Measurements from ENCODE around the gene MSRB1. TPM values are rescaled to one million over a fixed set of nuclear protein-coding genes. Genes with fewer than 3 reads are reported as not detected.
A peak's percentile ranks its signal among the peaks of the same experiment; 100 is the strongest.

MSRB1 gene
- total and polyA plus RNA-seq, 2 of the 13 experiments (the other 11 are each of a cell fraction or from before 2014, with no cell fraction given) = 32.1 to 75.4 TPM

- no peak for TF ChIP-seq U2AF2 (IDR thresholded peaks at IDR 0.05; ENCODE audit: low read depth, low read length)
- no peak for TF ChIP-seq ZNF564 (CRISPR knock-in tag; IDR thresholded peaks at IDR 0.05)
- no peak for TF ChIP-seq ZNF691 (CRISPR knock-in tag; IDR thresholded peaks at IDR 0.05; ENCODE audit: borderline replicate concordance, low read depth)
- TF ChIP-seq, protein P1, sequence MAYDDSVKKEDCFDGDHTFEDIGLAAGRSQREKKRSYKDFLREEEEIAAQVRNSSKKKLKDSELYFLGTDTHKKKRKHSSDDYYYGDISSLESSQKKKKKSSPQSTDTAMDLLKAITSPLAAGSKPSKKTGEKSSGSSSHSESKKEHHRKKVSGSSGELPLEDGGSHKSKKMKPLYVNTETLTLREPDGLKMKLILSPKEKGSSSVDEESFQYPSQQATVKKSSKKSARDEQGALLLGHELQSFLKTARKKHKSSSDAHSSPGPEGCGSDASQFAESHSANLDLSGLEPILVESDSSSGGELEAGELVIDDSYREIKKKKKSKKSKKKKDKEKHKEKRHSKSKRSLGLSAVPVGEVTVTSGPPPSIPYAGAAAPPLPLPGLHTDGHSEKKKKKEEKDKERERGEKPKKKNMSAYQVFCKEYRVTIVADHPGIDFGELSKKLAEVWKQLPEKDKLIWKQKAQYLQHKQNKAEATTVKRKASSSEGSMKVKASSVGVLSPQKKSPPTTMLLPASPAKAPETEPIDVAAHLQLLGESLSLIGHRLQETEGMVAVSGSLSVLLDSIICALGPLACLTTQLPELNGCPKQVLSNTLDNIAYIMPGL (CRISPR knock-in tag; IDR thresholded peaks at IDR 0.05; ENCODE audit: borderline replicate concordance in 1 of 2, low read depth in 1 of 2) = peak in 1 of 2 experiments; percentile 17; a peak in 2 of 4 replicates
- TF ChIP-seq, protein P2, sequence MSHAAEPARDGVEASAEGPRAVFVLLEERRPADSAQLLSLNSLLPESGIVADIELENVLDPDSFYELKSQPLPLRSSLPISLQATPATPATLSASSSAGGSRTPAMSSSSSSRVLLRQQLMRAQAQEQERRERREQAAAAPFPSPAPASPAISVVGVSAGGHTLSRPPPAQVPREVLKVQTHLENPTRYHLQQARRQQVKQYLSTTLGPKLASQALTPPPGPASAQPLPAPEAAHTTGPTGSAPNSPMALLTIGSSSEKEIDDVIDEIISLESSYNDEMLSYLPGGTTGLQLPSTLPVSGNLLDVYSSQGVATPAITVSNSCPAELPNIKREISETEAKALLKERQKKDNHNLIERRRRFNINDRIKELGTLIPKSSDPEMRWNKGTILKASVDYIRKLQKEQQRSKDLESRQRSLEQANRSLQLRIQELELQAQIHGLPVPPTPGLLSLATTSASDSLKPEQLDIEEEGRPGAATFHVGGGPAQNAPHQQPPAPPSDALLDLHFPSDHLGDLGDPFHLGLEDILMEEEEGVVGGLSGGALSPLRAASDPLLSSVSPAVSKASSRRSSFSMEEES (CRISPR knock-in tag; IDR thresholded peaks at IDR 0.05) = no peak
- TF ChIP-seq PRDM4 (CRISPR knock-in tag; IDR thresholded peaks at IDR 0.05; ENCODE audit: borderline replicate concordance) = no peak
- no peak for TF ChIP-seq E2F5 (CRISPR knock-in tag; conservative IDR thresholded peaks at IDR 0.05)
- TF ChIP-seq TCF7L2 (IDR thresholded peaks at IDR 0.05; ENCODE audit: low read depth, low read length) = no peak
- TF ChIP-seq REPIN1 (CRISPR knock-in tag; IDR thresholded peaks at IDR 0.05; ENCODE audit: borderline replicate concordance, low read depth) = no peak; the same call in 1 of the 2 replicates
- TF ChIP-seq ZNF430 (CRISPR knock-in tag; IDR thresholded peaks at IDR 0.05) = 0 out of 2 replicates have a peak, but pooled peaks have one; percentile 43
- TF ChIP-seq GFI1 (CRISPR knock-in tag; IDR thresholded peaks at IDR 0.05; ENCODE audit: borderline replicate concordance) = no peak; the same call in 1 of the 2 replicates
- TF ChIP-seq SAFB2 (CRISPR knock-in tag; IDR thresholded peaks at IDR 0.05; ENCODE audit: borderline replicate concordance, low read depth) = no peak
- TF ChIP-seq ARNT2 (CRISPR knock-in tag; IDR thresholded peaks at IDR 0.05; ENCODE audit: low read depth) = no peak; the same call in 1 of the 2 replicates
- TF ChIP-seq, protein P3, sequence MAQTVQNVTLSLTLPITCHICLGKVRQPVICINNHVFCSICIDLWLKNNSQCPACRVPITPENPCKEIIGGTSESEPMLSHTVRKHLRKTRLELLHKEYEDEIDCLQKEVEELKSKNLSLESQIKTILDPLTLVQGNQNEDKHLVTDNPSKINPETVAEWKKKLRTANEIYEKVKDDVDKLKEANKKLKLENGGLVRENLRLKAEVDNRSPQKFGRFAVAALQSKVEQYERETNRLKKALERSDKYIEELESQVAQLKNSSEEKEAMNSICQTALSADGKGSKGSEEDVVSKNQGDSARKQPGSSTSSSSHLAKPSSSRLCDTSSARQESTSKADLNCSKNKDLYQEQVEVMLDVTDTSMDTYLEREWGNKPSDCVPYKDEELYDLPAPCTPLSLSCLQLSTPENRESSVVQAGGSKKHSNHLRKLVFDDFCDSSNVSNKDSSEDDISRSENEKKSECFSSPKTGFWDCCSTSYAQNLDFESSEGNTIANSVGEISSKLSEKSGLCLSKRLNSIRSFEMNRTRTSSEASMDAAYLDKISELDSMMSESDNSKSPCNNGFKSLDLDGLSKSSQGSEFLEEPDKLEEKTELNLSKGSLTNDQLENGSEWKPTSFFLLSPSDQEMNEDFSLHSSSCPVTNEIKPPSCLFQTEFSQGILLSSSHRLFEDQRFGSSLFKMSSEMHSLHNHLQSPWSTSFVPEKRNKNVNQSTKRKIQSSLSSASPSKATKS (CRISPR knock-in tag; IDR thresholded peaks at IDR 0.05) = no peak
- no peak for TF ChIP-seq POLR2AphosphoS2 (IDR thresholded peaks at IDR 0.05; ENCODE audit: low read depth, low read length)
- no peak for TF ChIP-seq ZNF451 (CRISPR knock-in tag; IDR thresholded peaks at IDR 0.05)
- TF ChIP-seq ZNF547 (CRISPR knock-in tag; IDR thresholded peaks at IDR 0.05) = no peak
These were observed 10.7 kb downstream of the MSRB1 start (continued) for GRCh38 chr16:1932050-1933028.

Data from HepG2 (cell line).